Rectal smooth muscle tissue (tissue), 1 donor: ENCODE data around the gene SCML2.
"Not testable (repeated sequence)": the region's sequence is repeated elsewhere in the genome, so short reads cannot be mapped to it uniquely, and the experiment has no call there.

ENCODE experiments used
- H3K27ac ChIP-seq: one replicate; pipeline ENCODE4 v1.7.0; 2013; ENCODE audit warnings: low read depth, low read length, inconsistent platforms
- H3K27me3 ChIP-seq: one replicate; pipeline ENCODE4 v1.7.0; 2013; ENCODE audit warnings: low read length; ENCODE audit not compliant: control insufficient read depth, insufficient read depth
- H3K36me3 ChIP-seq: one replicate; pipeline ENCODE4 v1.7.0; 2013; ENCODE audit warnings: low read length; ENCODE audit not compliant: control insufficient read depth, insufficient read depth
- H3K4me1 ChIP-seq: one replicate; pipeline ENCODE4 v1.7.0; 2013; ENCODE audit warnings: low read length; ENCODE audit not compliant: control insufficient read depth, insufficient read depth
- H3K4me3 ChIP-seq: one replicate; pipeline ENCODE4 v1.7.0; 2013; ENCODE audit warnings: low read length
- H3K9ac ChIP-seq: one replicate; pipeline ENCODE4 v1.7.0; 2013; ENCODE audit warnings: low read length

The SCML2 gene

GRCh38 chrX:18354369-18355223 is at the start of gene SCML2:
SCML2 (minus strand) TSS chrX:18354688; CDS start chrX:18334071, 20,617 bp downstream.
- Histone ChIP-seq H3K4me1 (no peaks in the 10 kb centered on the region), H3K36me3 (no peaks in the 10 kb centered on the region), H3K4me3 (peak within 1 kb of the TSS; percentile 66), H3K9ac (no peak within 1 kb of the TSS), H3K27ac (peak within 1 kb of the TSS; percentile 27), H3K27me3 (peaks cover 3% of the 10 kb centered on the region)

GRCh38 chrX:18401848-18402213 is 47.3 kb upstream of the SCML2 start:
- H3K9ac ChIP-seq: no peak overlapping the region
- H3K4me3 ChIP-seq: no peak overlapping the region
- no peak overlapping the region for H3K27ac ChIP-seq
- H3K36me3 ChIP-seq: no peaks in the 10 kb centered on the region
- no peaks in the 10 kb centered on the region for H3K27me3 ChIP-seq
- no peaks in the 10 kb centered on the region for H3K4me1 ChIP-seq

DNA sequence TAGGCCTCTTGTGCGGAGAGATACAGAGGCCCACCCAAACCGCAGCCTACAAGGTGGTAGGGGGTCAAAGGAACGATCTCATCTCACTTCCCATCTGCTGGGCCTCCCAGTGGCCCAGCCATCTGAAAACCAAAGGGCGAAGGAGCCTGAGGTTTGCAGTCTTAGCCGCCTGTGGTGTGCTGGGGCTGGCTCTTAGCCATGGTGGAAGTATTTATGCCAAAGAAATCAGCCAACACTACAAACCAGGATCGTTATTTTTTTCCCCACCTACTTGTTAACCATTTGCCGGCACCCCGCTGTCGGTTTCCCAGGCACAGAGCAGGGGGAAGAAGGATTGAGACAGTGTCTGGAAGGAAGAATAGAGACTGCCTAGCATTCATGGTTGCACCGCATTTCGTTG is 40.0 kb upstream of the SCML2 start:
- H3K4me1 ChIP-seq: no peaks in the 10 kb centered on the region
- H3K4me3 ChIP-seq: no peak overlapping the region
- no peaks in the 10 kb centered on the region for H3K36me3 ChIP-seq
- no peak overlapping the region for H3K9ac ChIP-seq
- H3K27ac ChIP-seq: no peak overlapping the region
- H3K27me3 ChIP-seq: no peaks in the 10 kb centered on the region

- no peak overlapping the region for H3K27ac ChIP-seq
- no peaks in the 10 kb centered on the region for H3K4me1 ChIP-seq
- H3K9ac ChIP-seq: no peak overlapping the region
- no peak overlapping the region for H3K4me3 ChIP-seq
- no peaks in the 10 kb centered on the region for H3K36me3 ChIP-seq
- no peaks in the 10 kb centered on the region for H3K27me3 ChIP-seq
These were observed 36.6 kb upstream of the SCML2 start for GRCh38 chrX:18390941-18391538.

GRCh38 chrX:18389966-18390365 is 35.5 kb upstream of the SCML2 start:
- Histone ChIP-seq H3K27me3 (no peaks in the 10 kb centered on the region), H3K27ac (no peak overlapping the region), H3K4me1 (no peaks in the 10 kb centered on the region), H3K9ac (no peak overlapping the region), H3K36me3 (no peaks in the 10 kb centered on the region), H3K4me3 (no peak overlapping the region)

GRCh38 chrX:18377796-18378195 is 23.3 kb upstream of the SCML2 start:
- H3K27ac ChIP-seq: no peak overlapping the region
- H3K4me3 ChIP-seq: no peak overlapping the region
- no peaks in the 10 kb centered on the region for H3K36me3 ChIP-seq
- H3K27me3 ChIP-seq: no peaks in the 10 kb centered on the region
- no peaks in the 10 kb centered on the region for H3K4me1 ChIP-seq
- H3K9ac ChIP-seq: no peak overlapping the region

DNA sequence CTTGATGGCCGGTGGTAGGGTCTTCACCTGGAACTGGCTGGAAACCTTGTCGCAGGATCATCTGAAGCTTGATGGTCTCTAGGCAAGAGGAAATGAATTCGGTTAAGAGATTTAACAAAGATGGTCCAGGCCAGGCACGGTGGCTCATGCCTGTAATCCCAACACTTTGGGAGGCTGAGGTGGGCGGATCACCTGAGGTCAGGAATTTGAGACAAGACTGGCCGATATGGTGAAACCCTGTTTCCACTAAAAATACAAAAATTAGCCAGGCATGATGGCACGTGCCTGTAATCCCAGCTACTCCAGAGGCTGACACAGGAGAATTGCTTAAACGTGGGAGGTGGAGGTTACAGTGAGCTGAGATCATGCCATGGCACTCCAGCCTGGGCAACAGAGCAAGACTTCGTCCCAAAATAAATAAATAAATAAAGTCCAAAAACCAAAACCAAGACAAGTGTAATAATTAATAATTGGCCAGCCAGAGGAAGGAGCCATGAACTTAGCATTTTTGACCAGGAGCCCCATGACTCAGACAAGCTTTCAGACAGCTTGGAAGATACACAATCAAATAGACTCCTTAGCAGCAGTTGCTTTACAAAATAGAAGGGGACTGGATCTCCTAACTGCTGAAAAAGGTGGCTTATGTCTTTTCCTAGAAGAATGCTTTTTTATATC is 20.8 kb upstream of the SCML2 start:
- H3K4me3 ChIP-seq, H3K27ac ChIP-seq, H3K27me3 ChIP-seq, H3K36me3 ChIP-seq, H3K4me1 ChIP-seq, H3K9ac ChIP-seq: not testable (repeated sequence)

DNA sequence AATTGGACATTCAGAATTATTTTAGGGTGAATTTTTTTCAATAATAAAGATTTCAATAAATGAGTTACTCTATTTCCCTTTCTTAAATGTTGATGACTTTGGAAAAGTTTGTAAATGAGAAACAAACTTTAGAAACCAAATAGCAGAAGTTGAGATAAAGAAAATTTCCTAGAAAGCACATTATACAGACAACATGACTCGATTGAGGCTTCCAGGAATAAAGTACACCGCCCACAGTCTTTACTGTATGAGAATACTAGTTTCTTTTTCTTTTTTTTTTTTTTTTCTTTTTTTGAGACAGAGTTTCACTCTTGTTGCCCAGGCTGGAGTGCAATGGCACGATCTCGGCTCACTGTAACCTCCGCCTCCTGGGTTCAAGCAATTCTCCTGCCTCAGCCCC is 14.6 kb upstream of the SCML2 start:
- H3K27me3 ChIP-seq, H3K4me3 ChIP-seq, H3K4me1 ChIP-seq, H3K36me3 ChIP-seq, H3K9ac ChIP-seq, H3K27ac ChIP-seq: not testable (repeated sequence)

DNA sequence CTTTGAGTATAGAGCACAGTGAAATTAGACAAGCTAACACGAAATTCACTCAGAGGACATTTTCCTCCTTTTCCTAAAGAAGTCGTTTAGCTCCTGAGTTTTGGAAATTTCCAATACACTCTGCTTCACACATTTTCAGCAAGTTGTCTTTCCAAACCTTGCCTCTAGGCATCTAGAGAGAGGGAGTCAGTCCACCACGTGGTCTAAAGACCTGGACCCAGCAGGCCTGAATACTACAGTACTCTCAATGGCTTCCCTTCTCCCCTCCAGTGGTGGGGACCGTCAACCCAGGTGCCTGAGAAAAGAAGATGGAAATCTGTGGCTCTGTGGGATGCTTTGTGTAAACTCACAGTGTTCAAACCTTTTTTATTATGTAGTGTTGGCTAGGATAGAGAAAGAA is 13.9 kb upstream of the SCML2 start:
- H3K9ac ChIP-seq: no peak overlapping the region
- H3K27me3 ChIP-seq: no peaks in the 10 kb centered on the region
- H3K36me3 ChIP-seq: no peaks in the 10 kb centered on the region
- no peak overlapping the region for H3K4me3 ChIP-seq
- H3K4me1 ChIP-seq: no peaks in the 10 kb centered on the region
- no peak overlapping the region for H3K27ac ChIP-seq

GRCh38 chrX:18360867-18361266 is 6.4 kb upstream of the SCML2 start:
- Histone ChIP-seq H3K27me3 (no peaks in the 10 kb centered on the region), H3K4me3 (no peak overlapping the region), H3K4me1 (no peaks in the 10 kb centered on the region)

GRCh38 chrX:18353931-18354368 is 538 bp downstream of the SCML2 start:
- no peaks in the 10 kb centered on the region for H3K4me1 ChIP-seq
- H3K27ac ChIP-seq: no peak overlapping the region
- peak overlapping the region; percentile 66 for H3K4me3 ChIP-seq
- no peak overlapping the region for H3K9ac ChIP-seq
- peaks cover 3% of the 10 kb centered on the region for H3K27me3 ChIP-seq
- no peaks in the 10 kb centered on the region for H3K36me3 ChIP-seq

More at GRCh38 chrX:18360867-18361266, 6.4 kb upstream of the SCML2 start:
- H3K27ac ChIP-seq: no peak overlapping the region
- H3K36me3 ChIP-seq: no peaks in the 10 kb centered on the region
- H3K9ac ChIP-seq: no peak overlapping the region

DNA sequence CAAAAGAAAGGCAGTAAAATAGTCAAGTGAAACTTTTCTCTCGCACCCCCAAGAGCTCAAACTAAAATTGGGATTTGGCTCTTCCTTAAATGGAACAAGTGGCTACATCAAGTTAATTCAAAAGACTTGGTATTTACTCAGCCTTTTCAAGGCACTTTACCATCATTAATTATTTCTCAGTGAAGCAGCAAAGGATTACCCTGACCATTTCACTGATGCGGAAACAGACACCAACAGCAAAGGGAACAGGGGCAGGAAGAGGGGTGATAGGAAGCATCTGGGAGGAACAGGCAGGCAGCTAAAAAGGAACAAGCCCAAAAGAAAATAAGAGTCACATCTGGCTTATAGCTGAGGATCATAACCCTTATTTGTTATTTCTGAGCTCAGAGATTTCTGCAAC is 2.7 kb downstream of the SCML2 start:
- Histone ChIP-seq H3K27ac (no peak overlapping the region), H3K36me3 (no peaks in the 10 kb centered on the region), H3K27me3 (peaks cover 3% of the 10 kb centered on the region), H3K4me1 (no peaks in the 10 kb centered on the region), H3K4me3 (no peak overlapping the region), H3K9ac (no peak overlapping the region)
